Trophoblast cell (in vitro differentiated cells and primary cell): ENCODE measurements around the gene IAPP.
"Not testable (repeated sequence)": the region's sequence is repeated elsewhere in the genome, so short reads cannot be mapped to it uniquely, and the experiment has no call there.

Source experiments
- DNase-seq, 2 donors: peaks; one replicate each; pipeline ENCODE4 v3.0.0-alpha.2; 2016
- H2AFZ ChIP-seq: 2 replicates; pipeline ENCODE4 v1.6.1; 2013; ENCODE audit warnings: low read length, moderate library complexity, mild to moderate bottlenecking; ENCODE audit not compliant: insufficient read depth, poor library complexity
- H2AK5ac ChIP-seq: 2 replicates; pipeline ENCODE4 v1.6.1; 2013; ENCODE audit warnings: mild to moderate bottlenecking, low read length
- H2BK120ac ChIP-seq: 2 replicates; pipeline ENCODE4 v1.6.1; 2013; ENCODE audit warnings: low read length, mild to moderate bottlenecking, moderate library complexity; ENCODE audit not compliant: insufficient read depth, poor library complexity
- H2BK12ac ChIP-seq: 2 replicates; pipeline ENCODE4 v1.6.1; 2013; ENCODE audit warnings: mild to moderate bottlenecking, low read length, moderate library complexity
- H2BK5ac ChIP-seq: 2 replicates; pipeline ENCODE4 v1.6.1; 2013; ENCODE audit warnings: low read length, low read depth, moderate library complexity, mild to moderate bottlenecking; ENCODE audit not compliant: poor library complexity
- H3K14ac ChIP-seq: 2 replicates; pipeline ENCODE4 v1.6.1; 2013; ENCODE audit warnings: mild to moderate bottlenecking, low read length
- H3K18ac ChIP-seq: 2 replicates; pipeline ENCODE4 v1.6.1; 2013; ENCODE audit warnings: mild to moderate bottlenecking, low read length
- H3K23ac ChIP-seq: 2 replicates; pipeline ENCODE4 v1.6.1; 2013; ENCODE audit warnings: low read length
- H3K27ac ChIP-seq: 2 replicates; pipeline ENCODE4 v1.5.1; 2013; ENCODE audit warnings: low read depth, mild to moderate bottlenecking, inconsistent platforms, low read length, moderate library complexity
- H3K27me3 ChIP-seq: 2 replicates; pipeline ENCODE4 v1.6.1; 2013; ENCODE audit warnings: inconsistent platforms, mild to moderate bottlenecking, low read length, moderate library complexity; ENCODE audit not compliant: insufficient read depth
- H3K36me3 ChIP-seq, 2 experiments: 1 replicate in 1 of 2; 2 replicates in 1 of 2; pipeline ENCODE4 v1.6.1; 2013; ENCODE audit warnings: low read length in 2 of 2, mild to moderate bottlenecking in 2 of 2, moderate library complexity in 1 of 2; ENCODE audit not compliant: insufficient read depth in 2 of 2, control insufficient read depth in 1 of 2
- H3K4ac ChIP-seq: 2 replicates; pipeline ENCODE4 v1.6.1; 2013; ENCODE audit warnings: low read depth, mild to moderate bottlenecking, low read length, moderate library complexity
- H3K4me1 ChIP-seq, 2 experiments: 1 replicate in 1 of 2; 2 replicates in 1 of 2; pipeline ENCODE4 v1.6.1; 2013; ENCODE audit warnings: low read length in 2 of 2, mild to moderate bottlenecking in 2 of 2, moderate library complexity in 1 of 2; ENCODE audit not compliant: insufficient read depth in 2 of 2, control insufficient read depth in 1 of 2
- H3K4me2 ChIP-seq: 2 replicates; pipeline ENCODE4 v1.6.1; 2013; ENCODE audit warnings: inconsistent platforms, mild to moderate bottlenecking, low read length, moderate library complexity
- H3K4me3 ChIP-seq: 2 replicates; pipeline ENCODE4 v1.5.1; 2013; ENCODE audit warnings: mild to moderate bottlenecking, low read depth, low read length, inconsistent platforms
- H3K79me1 ChIP-seq: one replicate; pipeline ENCODE4 v1.6.1; 2013; ENCODE audit warnings: low read length
- H3K79me2 ChIP-seq: 2 replicates; pipeline ENCODE4 v1.6.1; 2013; ENCODE audit warnings: low read length, mild to moderate bottlenecking; ENCODE audit not compliant: control insufficient read depth, insufficient read depth, poor library complexity
- H3K9ac ChIP-seq: 2 replicates; pipeline ENCODE4 v1.6.1; 2013; ENCODE audit warnings: mild to moderate bottlenecking, low read length
- H3K9me3 ChIP-seq: 2 replicates; pipeline ENCODE4 v1.6.1; 2013; ENCODE audit warnings: low read depth, mild to moderate bottlenecking, control low read depth, inconsistent platforms, low read length; ENCODE audit not compliant: insufficient read depth
- H4K12ac ChIP-seq: 2 replicates; pipeline ENCODE4 v1.6.1; 2013; ENCODE audit warnings: low read depth, mild to moderate bottlenecking, low read length, moderate library complexity
- H4K8ac ChIP-seq: 2 replicates; pipeline ENCODE4 v1.6.1; 2013; ENCODE audit warnings: low read depth, mild to moderate bottlenecking, low read length, moderate library complexity
- H4K91ac ChIP-seq: one replicate; pipeline ENCODE4 v1.6.1; 2013; ENCODE audit warnings: low read depth, mild to moderate bottlenecking, low read length, moderate library complexity
- WGBS: extraction: QIAGEN DNeasy Blood & Tissue Kit; methylation state at CpG from one replicate; pipeline ENCODE4 v1.1.7; 2013; ENCODE audit warnings: missing lambda C conversion rate; ENCODE audit not compliant: insufficient read length, insufficient coverage; ENCODE audit errors: extremely low coverage; 5-methylcytosine and 5-hydroxymethylcytosine counted together

IAPP gene

GRCh38 chr12:21353948-21354347, 18.8 kb upstream of the IAPP start:
- no CpG with 5 or more reads among the region's 4 CpGs for WGBS

GRCh38 chr12:21354641-21355040, 18.1 kb upstream of the IAPP start:
- no peak overlapping the region for H2AFZ ChIP-seq
- no peak overlapping the region for H3K4ac ChIP-seq
- H3K18ac ChIP-seq = no peak overlapping the region
- no CpG with 5 or more reads among the region's 1 CpG for WGBS
- H3K4me2 ChIP-seq = no peak overlapping the region
- no peak overlapping the region for H4K12ac ChIP-seq
- H3K23ac ChIP-seq = no peak overlapping the region
- H3K9ac ChIP-seq = no peak overlapping the region
- no peaks in the 10 kb centered on the region for H3K27me3 ChIP-seq
- H3K79me1 ChIP-seq = no peaks in the 10 kb centered on the region
- no peak overlapping the region for H2AK5ac ChIP-seq
- no peak overlapping the region for H2BK5ac ChIP-seq
- H3K4me1 ChIP-seq = no peaks in the 10 kb centered on the region
- no peak overlapping the region for H4K91ac ChIP-seq
- H3K79me2 ChIP-seq = no peaks in the 10 kb centered on the region
- no peak overlapping the region for H4K8ac ChIP-seq
- no peak for DNase-seq
- H3K14ac ChIP-seq = no peak overlapping the region
- H3K4me3 ChIP-seq = no peak overlapping the region
- no peak overlapping the region for H2BK12ac ChIP-seq
- no peak overlapping the region for H3K27ac ChIP-seq
- H3K36me3 ChIP-seq = no peaks in the 10 kb centered on the region
- H3K9me3 ChIP-seq = no peaks in the 10 kb centered on the region
- no peak overlapping the region for H2BK120ac ChIP-seq

More at GRCh38 chr12:21353948-21354347, 18.8 kb upstream of the IAPP start:
- H2BK12ac ChIP-seq = no peak overlapping the region
- H3K14ac ChIP-seq = no peak overlapping the region
- no peak overlapping the region for H3K23ac ChIP-seq
- no peak overlapping the region for H3K4me3 ChIP-seq
- H3K27me3 ChIP-seq = no peaks in the 10 kb centered on the region
- no peak overlapping the region for H3K27ac ChIP-seq
- H4K12ac ChIP-seq = no peak overlapping the region
- no peaks in the 10 kb centered on the region for H3K36me3 ChIP-seq
- no peak overlapping the region for H3K9ac ChIP-seq
- no peak overlapping the region for H2BK5ac ChIP-seq
- no peak overlapping the region for H3K4me2 ChIP-seq
- no peak overlapping the region for H4K91ac ChIP-seq
- no peak overlapping the region for H3K4ac ChIP-seq
- H4K8ac ChIP-seq = no peak overlapping the region
- no peak overlapping the region for H2BK120ac ChIP-seq
- H3K79me1 ChIP-seq = no peaks in the 10 kb centered on the region
- H2AFZ ChIP-seq = no peak overlapping the region
- no peaks in the 10 kb centered on the region for H3K4me1 ChIP-seq
- H3K9me3 ChIP-seq = no peaks in the 10 kb centered on the region
- no peaks in the 10 kb centered on the region for H3K79me2 ChIP-seq
- H3K18ac ChIP-seq = no peak overlapping the region
- H2AK5ac ChIP-seq = no peak overlapping the region
- DNase-seq = no peak

- not testable (repeated sequence) for H2BK120ac ChIP-seq, H2BK12ac ChIP-seq, H3K9me3 ChIP-seq, DNase-seq, H3K23ac ChIP-seq, H3K4ac ChIP-seq, H3K27me3 ChIP-seq, H2AK5ac ChIP-seq, H4K8ac ChIP-seq, H3K9ac ChIP-seq, H2AFZ ChIP-seq, H2BK5ac ChIP-seq, H3K79me2 ChIP-seq, H3K36me3 ChIP-seq, H4K91ac ChIP-seq, H3K27ac ChIP-seq, H3K79me1 ChIP-seq, H4K12ac ChIP-seq, H3K4me2 ChIP-seq, H3K14ac ChIP-seq, H3K4me1 ChIP-seq, H3K18ac ChIP-seq, H3K4me3 ChIP-seq
- WGBS = no CpG with 5 or more reads among the region's 10 CpGs
These were observed 12.1 kb upstream of the IAPP start for GRCh38 chr12:21360632-21361031.

- Histone ChIP-seq H3K36me3 (no peaks in the 10 kb centered on the region), H3K4ac (no peak overlapping the region), H3K14ac (no peak overlapping the region), H2AK5ac (no peak overlapping the region), H2BK5ac (no peak overlapping the region), H3K18ac (no peak overlapping the region), H3K9ac (no peak overlapping the region), H3K4me2 (no peak overlapping the region), H3K9me3 (no peaks in the 10 kb centered on the region), H2BK120ac (no peak overlapping the region), H3K27me3 (no peaks in the 10 kb centered on the region), H3K4me1 (no peaks in the 10 kb centered on the region), H4K12ac (no peak overlapping the region), H4K91ac (no peak overlapping the region), H3K27ac (no peak overlapping the region), H3K79me2 (no peaks in the 10 kb centered on the region), H2BK12ac (no peak overlapping the region), H3K4me3 (no peak overlapping the region), H4K8ac (no peak overlapping the region), H2AFZ (no peak overlapping the region), H3K79me1 (no peaks in the 10 kb centered on the region), H3K23ac (no peak overlapping the region)
- WGBS = no CpG with 5 or more reads among the region's 4 CpGs
- no peak for DNase-seq
These were observed 3.3 kb upstream of the IAPP start for GRCh38 chr12:21369141-21369980.
